ENCODE results near the gene C3orf20.

Gene C3orf20

DNA sequence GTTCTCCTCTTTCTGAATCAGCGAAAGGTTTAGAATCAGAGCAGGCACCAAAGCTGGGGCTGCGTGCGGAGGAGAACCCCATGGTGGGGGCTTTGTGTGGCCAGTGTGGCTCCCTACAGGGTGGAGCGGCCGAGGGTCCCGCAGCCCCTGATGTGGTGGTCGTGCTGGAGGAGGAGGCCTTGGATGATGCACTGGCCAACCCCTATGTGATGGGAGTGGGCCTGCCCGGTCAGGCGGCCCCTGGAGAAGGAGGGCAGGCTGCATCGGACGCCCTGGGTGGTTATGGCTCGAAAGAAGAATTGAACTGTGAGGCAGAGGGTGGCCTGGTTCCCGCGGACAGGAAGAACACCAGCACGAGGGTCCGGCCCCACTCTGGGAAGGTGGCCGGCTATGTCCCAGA, 145.2 kb downstream of the C3orf20 start:
- TF ChIP-seq CSDC2 (CRISPR knock-in tag; IDR thresholded peaks at IDR 0.05) (no peak), ZNF565 (CRISPR knock-in tag; conservative IDR thresholded peaks at IDR 0.05; ENCODE audit: low read depth) (no peak), ZFP30 (CRISPR knock-in tag; IDR thresholded peaks at IDR 0.05) (no peak), ZNF70 (CRISPR knock-in tag; IDR thresholded peaks at IDR 0.05) (no peak), BACH2 (CRISPR knock-in tag; IDR thresholded peaks at IDR 0.05; ENCODE audit: borderline replicate concordance) (no peak), ISL1 (CRISPR knock-in tag; IDR thresholded peaks at IDR 0.05) (no peak)
- TF ChIP-seq, protein P1, sequence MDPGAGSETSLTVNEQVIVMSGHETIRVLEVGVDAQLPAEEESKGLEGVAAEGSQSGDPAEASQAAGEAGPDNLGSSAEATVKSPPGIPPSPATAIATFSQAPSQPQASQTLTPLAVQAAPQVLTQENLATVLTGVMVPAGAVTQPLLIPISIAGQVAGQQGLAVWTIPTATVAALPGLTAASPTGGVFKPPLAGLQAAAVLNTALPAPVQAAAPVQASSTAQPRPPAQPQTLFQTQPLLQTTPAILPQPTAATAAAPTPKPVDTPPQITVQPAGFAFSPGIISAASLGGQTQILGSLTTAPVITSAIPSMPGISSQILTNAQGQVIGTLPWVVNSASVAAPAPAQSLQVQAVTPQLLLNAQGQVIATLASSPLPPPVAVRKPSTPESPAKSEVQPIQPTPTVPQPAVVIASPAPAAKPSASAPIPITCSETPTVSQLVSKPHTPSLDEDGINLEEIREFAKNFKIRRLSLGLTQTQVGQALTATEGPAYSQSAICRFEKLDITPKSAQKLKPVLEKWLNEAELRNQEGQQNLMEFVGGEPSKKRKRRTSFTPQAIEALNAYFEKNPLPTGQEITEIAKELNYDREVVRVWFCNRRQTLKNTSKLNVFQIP (CRISPR knock-in tag; IDR thresholded peaks at IDR 0.05; ENCODE audit: borderline replicate concordance, low read depth) = no peak
- ATAC-seq = no peak

DNA sequence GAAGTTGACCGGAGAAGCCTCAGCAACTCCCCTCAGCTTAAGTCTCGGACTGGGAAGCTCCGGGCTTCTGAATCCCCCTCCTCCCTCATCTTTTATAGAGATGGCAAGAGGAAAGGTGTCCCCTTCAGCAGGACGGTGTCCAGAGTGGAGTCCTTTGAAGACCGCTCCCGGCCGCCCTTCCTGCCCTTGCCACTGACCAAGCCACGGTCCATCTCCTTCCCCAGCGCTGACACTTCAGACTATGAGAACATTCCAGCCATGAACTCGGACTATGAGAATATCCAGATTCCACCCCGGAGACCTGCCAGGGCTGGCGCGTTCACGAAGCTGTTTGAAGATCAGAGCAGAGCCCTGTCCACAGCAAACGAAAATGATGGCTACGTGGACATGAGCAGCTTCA, 146.2 kb downstream of the C3orf20 start:
- no peak for ATAC-seq
- TF ChIP-seq, protein P1 (CRISPR knock-in tag; IDR thresholded peaks at IDR 0.05; ENCODE audit: borderline replicate concordance, low read depth) = no peak
- TF ChIP-seq ZNF565 (CRISPR knock-in tag; conservative IDR thresholded peaks at IDR 0.05; ENCODE audit: low read depth) = no peak
- no peak for TF ChIP-seq ZC3H10 (CRISPR knock-in tag; IDR thresholded peaks at IDR 0.05)
- no peak for TF ChIP-seq CSDC2 (CRISPR knock-in tag; IDR thresholded peaks at IDR 0.05)
- TF ChIP-seq, protein P2, sequence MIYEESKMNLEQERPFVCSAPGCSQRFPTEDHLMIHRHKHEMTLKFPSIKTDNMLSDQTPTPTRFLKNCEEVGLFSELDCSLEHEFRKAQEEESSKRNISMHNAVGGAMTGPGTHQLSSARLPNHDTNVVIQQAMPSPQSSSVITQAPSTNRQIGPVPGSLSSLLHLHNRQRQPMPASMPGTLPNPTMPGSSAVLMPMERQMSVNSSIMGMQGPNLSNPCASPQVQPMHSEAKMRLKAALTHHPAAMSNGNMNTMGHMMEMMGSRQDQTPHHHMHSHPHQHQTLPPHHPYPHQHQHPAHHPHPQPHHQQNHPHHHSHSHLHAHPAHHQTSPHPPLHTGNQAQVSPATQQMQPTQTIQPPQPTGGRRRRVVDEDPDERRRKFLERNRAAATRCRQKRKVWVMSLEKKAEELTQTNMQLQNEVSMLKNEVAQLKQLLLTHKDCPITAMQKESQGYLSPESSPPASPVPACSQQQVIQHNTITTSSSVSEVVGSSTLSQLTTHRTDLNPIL (CRISPR knock-in tag; IDR thresholded peaks at IDR 0.05; ENCODE audit: low read depth) = no peak
- TF ChIP-seq PATZ1 (CRISPR knock-in tag; IDR thresholded peaks at IDR 0.05; ENCODE audit: borderline replicate concordance) = no peak
- TF ChIP-seq TOX (CRISPR knock-in tag; IDR thresholded peaks at IDR 0.05; ENCODE audit: borderline replicate concordance) = no peak
- TF ChIP-seq TCF4 (CRISPR knock-in tag; IDR thresholded peaks at IDR 0.05; ENCODE audit: borderline replicate concordance) = no peak
- TF ChIP-seq ARNTL (CRISPR knock-in tag; IDR thresholded peaks at IDR 0.05; ENCODE audit: borderline replicate concordance, low read depth) = no peak
- TF ChIP-seq GLIS3 (CRISPR knock-in tag; IDR thresholded peaks at IDR 0.05) = no peak

DNA sequence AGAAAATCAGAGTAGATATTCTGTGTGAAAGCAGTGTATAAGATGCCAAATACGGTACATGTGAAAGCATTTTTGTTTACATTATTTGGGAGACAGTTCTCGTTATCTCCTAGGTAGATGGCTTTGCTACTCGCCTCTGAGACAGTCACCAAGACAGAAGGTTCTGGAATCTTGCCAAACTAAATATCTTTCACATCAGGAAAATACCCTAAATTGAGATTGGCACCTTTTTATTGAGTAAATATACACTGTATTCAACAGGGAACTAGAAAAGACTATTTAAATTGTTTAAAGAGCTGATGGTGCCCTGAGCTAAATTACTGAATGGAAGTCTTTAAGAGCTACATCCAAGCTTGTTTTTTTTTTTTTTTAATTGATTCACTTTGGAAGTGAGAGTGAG, 147.2 kb downstream of the C3orf20 start:
- TF ChIP-seq ZFP30 (CRISPR knock-in tag; IDR thresholded peaks at IDR 0.05) = no peak
- TF ChIP-seq, protein P3, sequence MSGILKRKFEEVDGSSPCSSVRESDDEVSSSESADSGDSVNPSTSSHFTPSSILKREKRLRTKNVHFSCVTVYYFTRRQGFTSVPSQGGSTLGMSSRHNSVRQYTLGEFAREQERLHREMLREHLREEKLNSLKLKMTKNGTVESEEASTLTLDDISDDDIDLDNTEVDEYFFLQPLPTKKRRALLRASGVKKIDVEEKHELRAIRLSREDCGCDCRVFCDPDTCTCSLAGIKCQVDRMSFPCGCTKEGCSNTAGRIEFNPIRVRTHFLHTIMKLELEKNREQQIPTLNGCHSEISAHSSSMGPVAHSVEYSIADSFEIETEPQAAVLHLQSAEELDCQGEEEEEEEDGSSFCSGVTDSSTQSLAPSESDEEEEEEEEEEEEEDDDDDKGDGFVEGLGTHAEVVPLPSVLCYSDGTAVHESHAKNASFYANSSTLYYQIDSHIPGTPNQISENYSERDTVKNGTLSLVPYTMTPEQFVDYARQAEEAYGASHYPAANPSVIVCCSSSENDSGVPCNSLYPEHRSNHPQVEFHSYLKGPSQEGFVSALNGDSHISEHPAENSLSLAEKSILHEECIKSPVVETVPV (CRISPR knock-in tag; IDR thresholded peaks at IDR 0.05) = no peak
- no peak for TF ChIP-seq SNAI2 (CRISPR knock-in tag; IDR thresholded peaks at IDR 0.05)
- no peak for TF ChIP-seq BACH2 (CRISPR knock-in tag; IDR thresholded peaks at IDR 0.05; ENCODE audit: borderline replicate concordance)
- TF ChIP-seq RARB (CRISPR knock-in tag; IDR thresholded peaks at IDR 0.05) = no peak
- TF ChIP-seq GLIS3 (CRISPR knock-in tag; IDR thresholded peaks at IDR 0.05) = no peak
- no peak for TF ChIP-seq TOX (CRISPR knock-in tag; IDR thresholded peaks at IDR 0.05; ENCODE audit: borderline replicate concordance)
- no peak for TF ChIP-seq ARNTL (CRISPR knock-in tag; IDR thresholded peaks at IDR 0.05; ENCODE audit: borderline replicate concordance, low read depth)
- TF ChIP-seq ZFP3 (CRISPR knock-in tag; IDR thresholded peaks at IDR 0.05) = no peak
- no peak for TF ChIP-seq ZNF565 (CRISPR knock-in tag; conservative IDR thresholded peaks at IDR 0.05; ENCODE audit: low read depth)
- TF ChIP-seq OSR1 (CRISPR knock-in tag; IDR thresholded peaks at IDR 0.05) = no peak
- TF ChIP-seq ISL1 (CRISPR knock-in tag; IDR thresholded peaks at IDR 0.05) = no peak
- no peak for TF ChIP-seq PPARA (CRISPR knock-in tag; IDR thresholded peaks at IDR 0.05; ENCODE audit: borderline replicate concordance)
- TF ChIP-seq, protein P1 (CRISPR knock-in tag; IDR thresholded peaks at IDR 0.05; ENCODE audit: borderline replicate concordance, low read depth) = no peak
- TF ChIP-seq ZC3H10 (CRISPR knock-in tag; IDR thresholded peaks at IDR 0.05) = no peak
- ATAC-seq = no peak
